Lower leg skin (tissue), 3 donors: Measurements from ENCODE around the gene RERE.

Source experiments
- POLR2A ChIP-seq, 2 donors: fragments of 450-650 bp; IDR thresholded peaks; one replicate each; pipeline ENCODE4 v1.6.1; 2016 to 2017; ENCODE audit warnings: antibody characterized with exemption in 2 of 2, mild to moderate bottlenecking in 1 of 2, moderate library complexity in 1 of 2
- TF ChIP-seq, protein P1 (sequence below), 3 donors: fragments of 450-650 bp; IDR thresholded peaks; one replicate each; pipeline ENCODE4 v1.5.1; 2016; ENCODE audit warnings: antibody characterized with exemption in 3 of 3, mild to moderate bottlenecking in 3 of 3, moderate library complexity in 2 of 3

GRCh38 chr1:8474369-8474768 lies 343.1 kb downstream of the RERE start:
- TF ChIP-seq, protein P1, sequence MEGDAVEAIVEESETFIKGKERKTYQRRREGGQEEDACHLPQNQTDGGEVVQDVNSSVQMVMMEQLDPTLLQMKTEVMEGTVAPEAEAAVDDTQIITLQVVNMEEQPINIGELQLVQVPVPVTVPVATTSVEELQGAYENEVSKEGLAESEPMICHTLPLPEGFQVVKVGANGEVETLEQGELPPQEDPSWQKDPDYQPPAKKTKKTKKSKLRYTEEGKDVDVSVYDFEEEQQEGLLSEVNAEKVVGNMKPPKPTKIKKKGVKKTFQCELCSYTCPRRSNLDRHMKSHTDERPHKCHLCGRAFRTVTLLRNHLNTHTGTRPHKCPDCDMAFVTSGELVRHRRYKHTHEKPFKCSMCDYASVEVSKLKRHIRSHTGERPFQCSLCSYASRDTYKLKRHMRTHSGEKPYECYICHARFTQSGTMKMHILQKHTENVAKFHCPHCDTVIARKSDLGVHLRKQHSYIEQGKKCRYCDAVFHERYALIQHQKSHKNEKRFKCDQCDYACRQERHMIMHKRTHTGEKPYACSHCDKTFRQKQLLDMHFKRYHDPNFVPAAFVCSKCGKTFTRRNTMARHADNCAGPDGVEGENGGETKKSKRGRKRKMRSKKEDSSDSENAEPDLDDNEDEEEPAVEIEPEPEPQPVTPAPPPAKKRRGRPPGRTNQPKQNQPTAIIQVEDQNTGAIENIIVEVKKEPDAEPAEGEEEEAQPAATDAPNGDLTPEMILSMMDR (IDR thresholded peaks at IDR 0.05), result no peak
- no peak for TF ChIP-seq POLR2A (IDR thresholded peaks at IDR 0.05)
